HG02938 (cell line): Measurements from ENCODE around the gene MYT1.
"Not testable (repeated sequence)": the region's sequence is repeated elsewhere in the genome, so short reads cannot be mapped to it uniquely, and the experiment has no call there.

Source experiments
- ATAC-seq: cut with Tn5 transposase; IDR thresholded peaks from one replicate; pipeline ENCODE4 v1.9.1; 2021; ENCODE audit warnings: mild to moderate bottlenecking, moderate library complexity; ENCODE audit not compliant: unreplicated experiment

The MYT1 gene

GRCh38 chr20:64261138-64261537, 96.9 kb downstream of the MYT1 start:
- ATAC-seq = no peak

GRCh38 chr20:64264091-64264490, 99.8 kb downstream of the MYT1 start:
- no peak for ATAC-seq

- no peak for ATAC-seq
Observed at GRCh38 chr20:64265201-64265600, 100.9 kb downstream of the MYT1 start.

GRCh38 chr20:64266988-64267387, 102.7 kb downstream of the MYT1 start:
- ATAC-seq = no peak

- ATAC-seq = no peak
Observed at GRCh38 chr20:64268174-64268573, 103.9 kb downstream of the MYT1 start.

- ATAC-seq = no peak
Observed at GRCh38 chr20:64269604-64270411, 105.6 kb downstream of the MYT1 start.

GRCh38 chr20:64271636-64272035, 107.4 kb downstream of the MYT1 start:
- no peak for ATAC-seq

- no peak for ATAC-seq
Observed at GRCh38 chr20:64273109-64273508, 108.9 kb downstream of the MYT1 start.

- ATAC-seq = no peak
Observed at GRCh38 chr20:64276817-64277216, 112.6 kb downstream of the MYT1 start.

- ATAC-seq = no peak
Observed at GRCh38 chr20:64277571-64278316, 113.5 kb downstream of the MYT1 start.

- no peak for ATAC-seq
Observed at GRCh38 chr20:64278317-64278681, 114.0 kb downstream of the MYT1 start.

- ATAC-seq = no peak
Observed at GRCh38 chr20:64279826-64280459, 115.7 kb downstream of the MYT1 start.

GRCh38 chr20:64280460-64280843, 116.2 kb downstream of the MYT1 start:
- ATAC-seq = no peak

- ATAC-seq = no peak
Observed at GRCh38 chr20:64283646-64284045, 119.4 kb downstream of the MYT1 start.

GRCh38 chr20:64285579-64286446, 121.6 kb downstream of the MYT1 start:
- ATAC-seq = peak; percentile 84

- not testable (repeated sequence) for ATAC-seq
Observed at GRCh38 chr20:64286447-64287263, 122.4 kb downstream of the MYT1 start.

GRCh38 chr20:64287264-64287590, 123.0 kb downstream of the MYT1 start:
- not testable (repeated sequence) for ATAC-seq
